HL-60 (cell line): ENCODE measurements around the gene ZRANB1.

Experiments
- DNase-seq, 2 experiments: peaks; one replicate each; pipeline ENCODE4 v3.0.0-alpha.2; 2010 to 2020; ENCODE audit warnings: low read depth in 1 of 2, low spot score in 1 of 2
- H3K27ac ChIP-seq: fragments of 250-450 bp; sonication (Bioruptor Pico); replicated peaks from 2 replicates; pipeline ENCODE4 v1.5.1; 2020; ENCODE audit warnings: mild to moderate bottlenecking, moderate library complexity
- H3K27me3 ChIP-seq: fragments of 250-450 bp; sonication (Bioruptor Pico); 2 replicates; pipeline ENCODE4 v1.5.1; 2021; ENCODE audit warnings: mild to moderate bottlenecking, moderate library complexity; ENCODE audit not compliant: insufficient read depth, poor library complexity, severe bottlenecking
- H3K4me3 ChIP-seq: replicated peaks from 2 replicates; pipeline ENCODE4 v1.5.1; 2011; ENCODE audit warnings: mild to moderate bottlenecking, control low read depth, low read length; ENCODE audit not compliant: insufficient read depth
- CTCF ChIP-seq: IDR thresholded peaks from one replicate; pipeline ENCODE4 v1.5.1; 2011; ENCODE audit warnings: low read length, control low read depth, inconsistent platforms; ENCODE audit not compliant: insufficient read depth
- GABPA ChIP-seq: IDR thresholded peaks from 2 replicates; pipeline ENCODE4 v1.6.1; 2012; ENCODE audit warnings: low read depth
- POLR2AphosphoS5 ChIP-seq: IDR thresholded peaks from 2 replicates; pipeline ENCODE4 v1.6.1; 2012; ENCODE audit warnings: low read depth
- REST ChIP-seq: IDR thresholded peaks from 2 replicates; pipeline ENCODE4 v1.6.1; 2012; ENCODE audit warnings: low read depth; ENCODE audit not compliant: insufficient replicate concordance
- SPI1 ChIP-seq: IDR thresholded peaks from 2 replicates; pipeline ENCODE4 v1.6.1; 2012; ENCODE audit warnings: low read depth, mild to moderate bottlenecking, borderline replicate concordance

ZRANB1 gene

GRCh38 chr10:124896751-124897150 lies 45.2 kb upstream of the ZRANB1 start:
- no peak for DNase-seq

GRCh38 chr10:124898471-124898870 lies 43.5 kb upstream of the ZRANB1 start:
- Histone ChIP-seq H3K27ac (no peak overlapping the region), H3K27me3 (no peaks in the 10 kb centered on the region), H3K4me3 (no peak overlapping the region)
- DNase-seq: no peak
- TF ChIP-seq REST: no peak
- no peak for TF ChIP-seq CTCF
- TF ChIP-seq POLR2AphosphoS5: no peak
- no peak for TF ChIP-seq GABPA
- TF ChIP-seq SPI1: no peak

More at GRCh38 chr10:124896751-124897150, 45.2 kb upstream of the ZRANB1 start:
- Histone ChIP-seq H3K27me3 (no peaks in the 10 kb centered on the region), H3K4me3 (no peak overlapping the region), H3K27ac (no peak overlapping the region)
- TF ChIP-seq CTCF (no peak), REST (no peak), GABPA (no peak), SPI1 (no peak), POLR2AphosphoS5 (no peak)

GRCh38 chr10:124899151-124899550 lies 42.8 kb upstream of the ZRANB1 start:
- TF ChIP-seq POLR2AphosphoS5 (no peak), CTCF (no peak), REST (no peak), SPI1 (no peak), GABPA (no peak)
- Histone ChIP-seq H3K27ac (no peak overlapping the region), H3K27me3 (no peaks in the 10 kb centered on the region), H3K4me3 (no peak overlapping the region)
- DNase-seq: no peak
